HUDEP-2 (cell line): ENCODE results near the gene POLR1B.
A peak's percentile ranks its signal among the peaks of the same experiment; 100 is the strongest.
"Not testable (repeated sequence)": the region's sequence is repeated elsewhere in the genome, so short reads cannot be mapped to it uniquely, and the experiment has no call there.

Source experiments
- DNase-seq, 76 experiments: peaks; one replicate each; lab custom pipeline; 2025; ENCODE audit not compliant: unreplicated experiment in 76 of 76; lab: John Stamatoyannopoulos, UW

The POLR1B gene

DNA sequence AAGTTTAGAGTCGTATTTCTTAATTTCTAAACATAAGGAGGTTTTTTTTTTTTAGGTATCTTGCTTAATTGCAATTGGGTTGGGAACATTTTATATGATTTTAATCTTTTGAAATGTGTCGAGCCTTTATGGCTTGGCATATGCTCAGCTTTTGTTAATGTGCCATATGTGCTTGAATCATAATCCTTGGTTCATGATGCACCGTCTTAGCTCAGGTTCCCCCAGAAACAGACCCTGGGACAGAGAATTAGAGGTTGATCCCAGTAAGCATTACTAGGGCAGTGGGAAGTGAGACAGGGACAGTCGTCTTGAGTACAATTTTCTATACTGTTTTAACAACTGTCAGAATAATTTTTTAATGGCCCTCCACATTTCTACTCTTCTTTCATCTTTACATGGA, 51.5 kb downstream of the POLR1B start:
- DNase-seq, result no peak

- DNase-seq, result no peak
Observed at GRCh38 chr2:112597537-112598322, 55.5 kb downstream of the POLR1B start.

DNA sequence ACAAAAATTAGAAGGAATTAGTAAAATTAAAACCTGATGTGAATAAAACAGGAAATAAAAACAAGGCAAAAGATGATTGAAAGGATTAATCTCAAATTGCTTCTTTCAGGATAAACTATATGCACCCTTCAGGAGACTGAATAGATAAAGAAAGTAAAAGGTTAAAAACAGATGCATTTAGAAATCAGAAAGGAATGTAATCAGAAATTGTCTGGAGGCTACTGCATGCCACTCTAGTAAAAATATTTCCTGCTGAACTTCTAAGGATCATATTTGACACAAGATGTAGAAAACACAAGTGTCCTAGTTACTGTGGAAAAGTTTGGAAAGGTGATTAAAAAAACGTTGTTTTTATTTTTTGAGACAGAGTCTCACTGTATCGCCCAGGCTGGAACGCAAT, 58.4 kb downstream of the POLR1B start:
- no peak for DNase-seq

DNA sequence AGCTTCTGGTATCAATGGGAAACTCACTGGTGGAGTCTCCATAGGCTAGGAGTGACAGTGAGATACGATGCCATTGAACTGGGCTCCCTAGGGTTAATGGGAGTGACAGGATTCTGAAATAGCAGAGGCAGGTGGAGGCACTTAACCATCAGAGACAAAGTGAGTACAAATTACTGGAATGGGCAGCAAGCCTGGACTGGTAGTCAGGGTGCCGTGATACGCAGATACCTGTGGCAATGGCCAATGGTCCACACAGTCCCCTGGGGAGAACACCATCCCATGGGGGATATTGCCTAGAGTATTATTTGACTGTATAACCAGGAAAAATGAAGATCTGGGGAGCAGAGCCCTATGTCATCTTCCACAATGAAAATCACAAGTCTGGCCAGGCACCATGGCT, 59.5 kb downstream of the POLR1B start:
- no peak for DNase-seq

GRCh38 chr2:112602917-112603316, 60.7 kb downstream of the POLR1B start:
- no peak for DNase-seq

DNA sequence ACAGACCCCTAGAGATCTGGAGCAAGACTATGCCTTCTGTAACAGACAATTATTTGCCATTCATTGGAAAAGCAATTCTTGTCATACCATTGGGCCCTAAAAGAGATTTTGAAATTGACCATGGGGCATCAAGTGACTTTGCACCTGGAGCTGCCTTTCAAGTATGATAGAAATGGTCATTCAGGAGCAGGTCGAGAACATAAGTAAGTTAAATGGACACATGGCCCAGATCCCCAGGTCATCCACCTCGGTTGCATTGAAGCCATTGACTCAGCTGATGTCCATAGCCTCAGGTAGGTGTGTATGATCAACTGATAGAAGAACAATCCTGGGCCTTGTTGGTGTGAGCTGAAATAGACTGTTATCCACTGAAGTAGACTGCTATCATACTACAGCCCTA, 61.5 kb downstream of the POLR1B start:
- DNase-seq, result no peak

DNA sequence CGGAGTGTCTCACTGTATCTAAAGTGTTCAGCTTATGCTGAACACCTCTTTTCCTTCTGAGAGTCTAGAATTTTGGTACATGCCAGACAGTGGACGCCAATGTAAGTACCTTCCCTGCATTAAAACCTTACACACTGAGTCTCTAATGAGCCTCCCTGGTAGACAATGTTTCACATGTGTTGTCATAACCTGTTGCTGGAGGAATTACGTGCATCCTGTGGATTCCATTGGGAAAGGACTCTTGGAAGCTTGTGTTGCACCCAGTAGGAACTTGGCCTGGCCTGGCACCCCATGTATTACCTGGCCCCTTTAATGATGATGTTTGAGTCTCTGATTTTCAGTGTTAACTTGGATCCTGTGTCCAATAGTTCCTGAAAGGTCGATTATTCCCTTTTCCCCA, 62.7 kb downstream of the POLR1B start:
- DNase-seq, result no peak

GRCh38 chr2:112605926-112606325, 63.7 kb downstream of the POLR1B start:
- DNase-seq, result no peak

- no peak for DNase-seq
Observed at GRCh38 chr2:112606547-112606946, 64.3 kb downstream of the POLR1B start.

DNA sequence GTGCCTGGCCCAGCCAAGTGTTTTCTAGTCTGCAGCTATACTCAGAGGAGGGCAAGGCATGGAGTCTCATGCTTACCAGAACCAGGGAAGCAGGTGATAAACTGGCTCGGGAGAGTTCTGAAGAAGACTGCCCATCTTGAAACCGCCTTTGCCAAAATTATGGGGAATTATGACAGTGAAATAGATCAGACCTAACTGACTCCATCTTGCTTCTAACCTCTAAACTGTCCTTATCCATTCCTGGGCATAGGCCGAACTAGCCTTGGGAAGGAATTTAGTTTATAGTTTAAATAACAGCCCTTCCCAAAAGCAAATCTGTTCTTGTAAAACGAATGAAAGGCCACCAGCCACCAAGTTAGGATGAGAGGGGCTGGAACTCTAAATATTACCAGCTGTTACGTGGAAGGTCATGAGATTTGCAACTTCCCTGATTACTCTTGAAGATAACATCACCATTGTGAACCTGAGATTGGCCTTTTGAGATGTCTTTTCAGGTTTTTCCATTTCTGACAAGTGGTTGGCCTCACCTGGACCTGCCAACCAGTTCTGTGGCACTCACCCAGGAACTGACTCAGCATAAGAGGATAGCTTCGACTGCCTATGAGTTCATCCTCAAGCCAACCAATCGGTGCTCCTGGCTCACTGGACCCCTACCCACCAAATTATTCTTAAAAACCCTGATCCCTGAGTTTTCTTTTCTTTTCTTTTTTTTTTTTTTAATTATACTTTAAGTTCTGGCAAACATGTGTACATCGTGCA, 65.6 kb downstream of the POLR1B start:
- DNase-seq, result no peak

- not testable (repeated sequence) for DNase-seq
Observed at GRCh38 chr2:112609320-112609719, 67.1 kb downstream of the POLR1B start.

DNA sequence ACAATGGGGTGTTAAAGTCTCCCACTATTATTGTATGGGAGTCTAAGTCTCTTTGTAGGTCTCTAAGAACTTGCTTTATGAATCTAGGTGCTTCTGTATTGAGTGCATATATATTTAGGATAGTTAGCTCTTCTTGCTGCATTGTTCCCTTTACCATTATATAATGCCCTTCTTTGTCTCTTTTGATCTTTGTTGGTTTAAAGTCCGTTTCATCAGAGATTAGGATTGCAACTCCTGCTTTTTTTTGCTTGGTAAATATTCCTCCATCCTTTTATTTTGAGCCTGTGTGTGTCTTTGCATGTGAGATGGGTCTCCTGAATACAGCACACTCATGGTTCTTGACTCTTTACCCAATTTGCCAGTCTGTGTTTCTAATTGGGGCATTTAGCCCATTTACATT, 70.0 kb downstream of the POLR1B start:
- not testable (repeated sequence) for DNase-seq

DNA sequence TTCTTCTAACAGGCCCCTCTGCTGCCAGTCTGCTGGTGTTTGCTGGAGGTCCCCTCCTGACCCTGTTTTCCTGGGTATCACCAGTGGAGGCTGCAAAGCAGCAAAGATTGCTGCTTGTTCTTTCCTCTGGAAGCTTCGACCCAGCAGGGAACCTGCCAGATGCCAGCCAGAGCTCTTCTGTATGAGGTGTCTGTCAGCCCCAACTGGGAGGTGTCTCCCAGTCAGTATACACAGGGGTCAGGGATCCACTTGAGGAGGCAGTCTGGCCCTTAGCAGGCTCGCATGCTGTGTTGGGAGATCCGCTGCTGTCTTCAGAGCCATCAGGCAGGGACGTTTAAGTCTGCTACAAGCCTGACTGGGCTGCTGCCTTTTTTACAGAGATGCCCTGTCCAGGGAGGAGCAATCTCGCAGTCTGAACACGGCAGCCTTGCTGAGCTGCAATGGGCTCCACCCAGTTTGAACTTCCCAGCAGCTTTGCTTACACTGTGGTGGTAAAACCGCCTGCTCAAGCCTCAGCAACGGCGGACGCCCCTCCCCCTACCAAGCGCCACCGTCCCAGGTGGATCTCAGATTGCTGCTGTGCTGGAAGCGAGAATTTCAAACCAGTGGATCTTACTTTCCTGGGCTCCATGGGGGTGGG, 72.1 kb downstream of the POLR1B start:
- no peak for DNase-seq

DNA sequence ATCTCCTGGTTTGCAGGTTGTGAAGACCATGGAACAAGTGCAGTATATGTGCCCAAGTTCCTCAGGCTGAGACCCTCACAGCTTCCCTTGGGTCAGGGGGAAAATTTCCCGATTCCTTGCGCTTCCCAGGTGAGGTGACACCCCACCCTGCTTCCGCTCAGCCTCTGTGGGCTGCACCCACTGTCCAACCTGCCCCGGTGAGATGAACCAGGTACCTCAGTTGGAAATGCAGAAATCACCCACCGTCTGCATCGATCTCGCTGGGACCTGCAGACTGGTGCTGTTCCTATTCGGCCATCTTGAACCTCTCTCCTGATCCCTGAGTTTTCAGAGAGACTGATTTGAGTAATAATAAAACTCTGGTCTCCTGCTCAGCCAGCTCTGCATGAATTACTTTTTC, 72.8 kb downstream of the POLR1B start:
- no peak for DNase-seq

DNA sequence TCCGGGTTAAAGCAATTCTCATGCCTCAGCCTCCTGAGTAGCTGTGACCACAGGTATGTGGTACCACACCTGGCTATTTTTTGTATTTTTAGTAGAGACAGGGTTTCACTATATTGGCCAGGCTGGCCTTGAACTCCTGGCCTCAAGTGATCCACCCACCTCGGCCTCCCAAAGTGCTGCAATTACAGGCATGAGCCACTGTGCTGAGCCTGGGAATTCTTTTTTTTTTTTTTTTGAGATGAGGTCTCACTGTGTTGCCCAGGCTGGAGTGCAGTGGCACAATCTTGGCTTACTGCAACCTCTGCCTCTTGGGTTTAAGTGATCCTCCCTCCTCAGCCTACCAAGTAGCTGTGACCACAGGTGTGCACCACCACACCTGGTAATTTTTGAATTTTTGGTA, 73.5 kb downstream of the POLR1B start:
- not testable (repeated sequence) for DNase-seq

DNA sequence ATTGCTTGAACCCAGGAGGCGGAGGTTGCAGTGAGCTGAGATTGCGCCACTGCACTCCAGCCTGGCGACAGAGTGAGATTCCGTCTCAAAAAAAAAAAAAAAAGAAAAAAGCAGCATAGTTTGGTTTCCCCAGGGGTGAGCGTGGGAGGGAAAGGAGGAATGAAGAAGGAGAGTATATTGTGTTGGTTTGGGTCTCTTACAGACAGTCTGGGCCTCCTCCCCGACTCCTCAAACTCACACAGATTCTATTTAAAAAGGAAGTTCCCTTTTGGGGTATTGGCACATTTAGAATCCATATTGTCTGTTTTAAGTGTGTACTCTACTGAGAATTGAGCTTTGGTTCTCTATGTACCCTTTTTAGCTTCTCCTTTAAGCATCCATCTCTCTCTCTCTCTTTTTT, 76.1 kb downstream of the POLR1B start:
- no peak for DNase-seq

GRCh38 chr2:112621790-112622527, 79.7 kb downstream of the POLR1B start:
- DNase-seq, result no peak

DNA sequence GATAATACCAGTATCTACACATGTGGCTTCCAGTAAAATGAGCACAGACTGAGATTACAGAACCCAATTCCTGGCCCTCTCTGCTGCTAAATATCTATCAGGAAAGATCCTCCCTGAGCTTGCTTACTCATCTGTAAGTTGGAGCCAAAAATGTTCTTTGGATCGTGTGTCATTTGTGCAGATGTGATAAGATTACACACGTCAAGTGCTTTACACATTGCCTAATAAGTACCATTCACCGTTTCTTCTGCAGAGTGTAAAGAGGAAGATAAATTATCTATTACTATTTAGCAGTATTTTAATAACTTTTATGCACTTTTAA, 80.2 kb downstream of the POLR1B start:
- DNase-seq, result peak in 21 of 76 experiments; percentile 5 to 56 (median 25)

- DNase-seq, result peak in 55 of 76 experiments; percentile 2 to 62 (median 35)
Observed at GRCh38 chr2:112623913-112624777, 81.9 kb downstream of the POLR1B start.

GRCh38 chr2:112625474-112626114, 83.3 kb downstream of the POLR1B start:
- no peak for DNase-seq
